ENCODE results near the gene EEIG2.

The EEIG2 gene

DNA sequence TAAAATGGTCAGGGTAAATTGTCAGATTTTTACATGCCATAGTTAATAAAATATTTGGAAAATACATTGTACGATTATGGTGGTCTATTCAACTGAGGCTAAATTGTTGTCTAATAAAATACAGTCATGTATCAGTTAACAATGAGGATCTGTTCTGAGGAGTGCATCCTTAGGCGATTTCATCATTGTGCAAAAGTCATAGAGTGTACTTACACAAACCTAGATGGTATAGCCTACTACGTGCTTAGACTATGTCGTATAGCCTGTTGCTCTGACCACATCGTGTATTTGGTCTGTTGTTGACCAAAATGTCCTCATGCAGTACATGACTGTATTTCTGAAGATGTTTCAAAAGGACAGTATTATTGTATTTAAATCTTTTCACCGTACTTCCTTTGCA is 5.2 kb downstream of the EEIG2 start:
- no peak for TF ChIP-seq FOXP2 (optimal IDR thresholded peaks at IDR 0.05; ENCODE audit: borderline replicate concordance, extremely low read depth, extremely low read length, insufficient read depth)
- no peak for TF ChIP-seq TAF1 (IDR thresholded peaks at IDR 0.05; ENCODE audit: borderline replicate concordance, insufficient read depth, low read length)
- TF ChIP-seq SIN3A (IDR thresholded peaks at IDR 0.05; ENCODE audit: borderline replicate concordance, insufficient read depth, low read length): no peak
- no peak for TF ChIP-seq POLR2AphosphoS5 (IDR thresholded peaks at IDR 0.05; ENCODE audit: low read depth, low read length)
- TF ChIP-seq, protein P1, sequence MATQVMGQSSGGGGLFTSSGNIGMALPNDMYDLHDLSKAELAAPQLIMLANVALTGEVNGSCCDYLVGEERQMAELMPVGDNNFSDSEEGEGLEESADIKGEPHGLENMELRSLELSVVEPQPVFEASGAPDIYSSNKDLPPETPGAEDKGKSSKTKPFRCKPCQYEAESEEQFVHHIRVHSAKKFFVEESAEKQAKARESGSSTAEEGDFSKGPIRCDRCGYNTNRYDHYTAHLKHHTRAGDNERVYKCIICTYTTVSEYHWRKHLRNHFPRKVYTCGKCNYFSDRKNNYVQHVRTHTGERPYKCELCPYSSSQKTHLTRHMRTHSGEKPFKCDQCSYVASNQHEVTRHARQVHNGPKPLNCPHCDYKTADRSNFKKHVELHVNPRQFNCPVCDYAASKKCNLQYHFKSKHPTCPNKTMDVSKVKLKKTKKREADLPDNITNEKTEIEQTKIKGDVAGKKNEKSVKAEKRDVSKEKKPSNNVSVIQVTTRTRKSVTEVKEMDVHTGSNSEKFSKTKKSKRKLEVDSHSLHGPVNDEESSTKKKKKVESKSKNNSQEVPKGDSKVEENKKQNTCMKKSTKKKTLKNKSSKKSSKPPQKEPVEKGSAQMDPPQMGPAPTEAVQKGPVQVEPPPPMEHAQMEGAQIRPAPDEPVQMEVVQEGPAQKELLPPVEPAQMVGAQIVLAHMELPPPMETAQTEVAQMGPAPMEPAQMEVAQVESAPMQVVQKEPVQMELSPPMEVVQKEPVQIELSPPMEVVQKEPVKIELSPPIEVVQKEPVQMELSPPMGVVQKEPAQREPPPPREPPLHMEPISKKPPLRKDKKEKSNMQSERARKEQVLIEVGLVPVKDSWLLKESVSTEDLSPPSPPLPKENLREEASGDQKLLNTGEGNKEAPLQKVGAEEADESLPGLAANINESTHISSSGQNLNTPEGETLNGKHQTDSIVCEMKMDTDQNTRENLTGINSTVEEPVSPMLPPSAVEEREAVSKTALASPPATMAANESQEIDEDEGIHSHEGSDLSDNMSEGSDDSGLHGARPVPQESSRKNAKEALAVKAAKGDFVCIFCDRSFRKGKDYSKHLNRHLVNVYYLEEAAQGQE (IDR thresholded peaks at IDR 0.05; ENCODE audit: insufficient read depth in 1 of 2, low read depth in 2 of 2, low read length in 2 of 2): no peak

DNA sequence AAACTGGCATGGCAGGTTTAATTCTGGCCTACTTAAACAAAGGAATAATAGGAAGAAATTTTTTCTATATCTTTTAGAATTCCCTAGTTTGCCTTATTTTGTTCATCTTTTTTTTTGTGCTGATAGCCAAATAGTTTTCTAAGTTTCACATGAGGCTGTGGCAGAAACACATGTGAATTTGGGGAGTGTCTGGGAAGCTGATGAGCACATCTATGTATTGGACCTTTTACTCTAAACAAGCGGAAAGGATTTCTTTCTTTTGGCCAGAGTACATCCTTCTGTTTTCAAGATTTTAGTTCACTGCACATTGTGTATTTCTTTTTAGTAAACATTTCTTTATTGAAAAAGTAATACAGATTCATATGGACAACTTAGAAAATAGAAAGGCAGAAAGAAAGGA is 5.6 kb downstream of the EEIG2 start:
- TF ChIP-seq, protein P1 (IDR thresholded peaks at IDR 0.05; ENCODE audit: insufficient read depth in 1 of 2, low read depth in 2 of 2, low read length in 2 of 2): no peak
- TF ChIP-seq FOXP2 (optimal IDR thresholded peaks at IDR 0.05; ENCODE audit: borderline replicate concordance, extremely low read depth, extremely low read length, insufficient read depth) (no peak), POLR2AphosphoS5 (IDR thresholded peaks at IDR 0.05; ENCODE audit: low read depth, low read length) (no peak), SIN3A (IDR thresholded peaks at IDR 0.05; ENCODE audit: borderline replicate concordance, insufficient read depth, low read length) (no peak)

DNA sequence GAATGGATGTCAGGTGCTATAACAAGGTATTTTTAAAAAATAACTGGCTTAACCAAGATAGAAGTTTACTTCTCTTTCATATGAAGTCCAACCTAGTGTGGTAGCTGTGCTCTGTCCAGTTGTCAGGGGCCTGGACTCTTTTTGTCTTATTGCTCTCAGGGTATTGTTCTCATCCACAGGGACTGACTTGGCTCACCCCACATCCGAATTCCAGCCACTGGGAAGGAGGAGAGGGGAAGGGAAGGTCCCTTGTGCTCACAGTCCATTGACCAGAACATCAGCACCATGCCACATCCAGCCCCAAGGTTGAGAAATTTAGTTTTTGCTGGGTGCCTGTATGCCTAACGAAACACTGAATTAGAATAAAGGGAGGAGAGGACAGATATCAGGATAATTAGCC is 8.7 kb downstream of the EEIG2 start:
- TF ChIP-seq, protein P1 (IDR thresholded peaks at IDR 0.05; ENCODE audit: insufficient read depth in 1 of 2, low read depth in 2 of 2, low read length in 2 of 2): no peak
- TF ChIP-seq SIN3A (IDR thresholded peaks at IDR 0.05; ENCODE audit: borderline replicate concordance, insufficient read depth, low read length) (no peak), TAF1 (IDR thresholded peaks at IDR 0.05; ENCODE audit: borderline replicate concordance, insufficient read depth, low read length) (no peak), FOXP2 (optimal IDR thresholded peaks at IDR 0.05; ENCODE audit: borderline replicate concordance, extremely low read depth, extremely low read length, insufficient read depth) (no peak), POLR2AphosphoS5 (IDR thresholded peaks at IDR 0.05; ENCODE audit: low read depth, low read length) (no peak)

DNA sequence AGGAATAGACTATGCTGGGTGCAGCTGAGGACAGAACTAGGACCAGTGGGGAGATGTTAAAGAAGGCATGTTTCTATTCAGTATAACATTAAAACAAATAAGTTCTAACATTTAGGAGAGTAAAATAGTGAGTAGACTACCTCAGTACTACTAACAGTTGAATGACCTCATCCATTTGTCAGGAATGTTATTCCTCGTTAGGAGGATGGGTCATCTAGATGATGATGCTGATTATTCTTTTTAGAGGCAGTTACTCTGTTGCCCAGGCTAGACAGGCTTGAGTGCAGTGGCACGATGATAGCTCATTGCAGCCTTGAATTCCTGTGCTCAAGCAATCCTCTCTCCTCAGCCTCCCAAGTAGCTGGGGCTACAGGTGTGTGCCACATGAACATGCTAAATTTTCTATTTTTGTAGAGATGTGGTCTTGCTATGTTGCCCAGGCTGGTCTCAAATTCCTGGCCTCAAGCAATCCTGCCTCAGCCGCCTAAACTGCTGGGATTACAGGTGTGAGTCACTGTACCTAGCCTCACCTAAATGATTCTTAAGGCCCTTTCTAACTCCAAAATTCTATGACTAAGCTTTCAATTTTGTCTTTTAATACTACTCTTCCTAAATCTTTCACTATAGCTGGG is 9.3 kb downstream of the EEIG2 start:
- no peak for TF ChIP-seq TAF1 (IDR thresholded peaks at IDR 0.05; ENCODE audit: borderline replicate concordance, insufficient read depth, low read length)
- no peak for TF ChIP-seq FOXP2 (optimal IDR thresholded peaks at IDR 0.05; ENCODE audit: borderline replicate concordance, extremely low read depth, extremely low read length, insufficient read depth)

DNA sequence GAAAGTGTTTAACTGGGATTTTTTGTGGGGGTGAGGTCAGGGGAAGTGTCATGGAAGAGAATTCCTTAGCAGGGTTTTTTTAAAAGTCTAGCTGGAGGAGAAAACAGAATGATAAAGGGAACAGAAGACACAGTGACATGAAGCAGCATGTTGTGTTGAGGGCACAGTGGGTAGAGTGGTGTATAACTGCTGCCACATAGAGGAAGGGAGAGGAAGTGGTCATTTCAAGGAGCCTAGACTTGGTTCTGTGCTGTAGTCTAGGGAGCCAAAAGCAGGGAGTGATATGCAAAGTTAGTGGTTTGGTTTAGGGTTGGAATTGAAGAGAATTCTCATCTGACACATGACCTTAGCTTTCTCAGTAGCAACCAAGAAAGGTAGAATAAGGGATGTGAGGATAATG is 10.2 kb downstream of the EEIG2 start:
- TF ChIP-seq FOXP2 (optimal IDR thresholded peaks at IDR 0.05; ENCODE audit: borderline replicate concordance, extremely low read depth, extremely low read length, insufficient read depth): no peak

DNA sequence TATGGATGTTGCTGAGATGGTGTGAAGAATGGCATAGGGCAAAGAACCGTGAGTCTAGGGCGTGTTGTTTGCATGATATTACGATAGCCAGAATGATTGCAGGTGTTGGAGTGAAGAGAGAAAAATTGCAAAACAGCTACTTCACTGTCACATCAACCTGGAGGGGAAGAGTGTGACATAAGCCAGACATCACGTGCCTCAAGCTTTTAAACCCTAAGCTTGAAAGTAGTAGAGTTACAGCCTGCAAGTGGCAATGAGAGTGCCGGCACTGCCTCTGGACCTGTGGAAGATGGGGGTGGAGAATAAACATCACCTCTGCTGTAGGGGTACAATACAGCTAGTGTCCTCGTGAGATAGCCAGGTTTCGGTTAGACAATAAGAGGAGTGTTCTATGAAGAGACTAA is 11.1 kb downstream of the EEIG2 start:
- TF ChIP-seq POLR2AphosphoS5 (IDR thresholded peaks at IDR 0.05; ENCODE audit: low read depth, low read length) (no peak), FOXP2 (optimal IDR thresholded peaks at IDR 0.05; ENCODE audit: borderline replicate concordance, extremely low read depth, extremely low read length, insufficient read depth) (no peak), SIN3A (IDR thresholded peaks at IDR 0.05; ENCODE audit: borderline replicate concordance, insufficient read depth, low read length) (no peak)

DNA sequence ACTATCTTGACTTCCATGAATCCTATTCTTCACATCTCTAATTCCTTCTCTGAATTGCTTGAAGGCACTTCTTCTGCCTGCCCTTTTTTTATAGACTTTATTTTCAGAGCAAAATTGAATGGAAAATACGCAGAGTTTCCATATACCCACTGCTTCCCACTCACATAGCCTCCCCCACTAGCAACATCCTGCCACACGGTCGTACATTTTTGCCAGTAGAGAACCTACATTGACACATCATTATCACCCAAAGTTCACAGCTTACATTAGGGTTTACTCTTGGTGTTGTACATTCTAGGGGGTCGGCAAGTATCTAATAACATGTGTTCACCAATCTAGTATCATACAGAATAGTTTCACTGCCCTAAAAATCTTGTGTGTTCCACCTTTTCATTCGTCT is 12.3 kb downstream of the EEIG2 start:
- TF ChIP-seq POLR2AphosphoS5 (IDR thresholded peaks at IDR 0.05; ENCODE audit: low read depth, low read length) (no peak), FOXP2 (optimal IDR thresholded peaks at IDR 0.05; ENCODE audit: borderline replicate concordance, extremely low read depth, extremely low read length, insufficient read depth) (no peak), TAF1 (IDR thresholded peaks at IDR 0.05; ENCODE audit: borderline replicate concordance, insufficient read depth, low read length) (no peak), SIN3A (IDR thresholded peaks at IDR 0.05; ENCODE audit: borderline replicate concordance, insufficient read depth, low read length) (no peak)
- TF ChIP-seq, protein P1 (IDR thresholded peaks at IDR 0.05; ENCODE audit: insufficient read depth in 1 of 2, low read depth in 2 of 2, low read length in 2 of 2): no peak

Data from PFSK-1 (cell line).